ENCODE measurements around the gene TBRG4.

The TBRG4 gene

GRCh38 chr7:45074528-45075354 is 36.8 kb downstream of the TBRG4 start:
- DNase-seq (ENCODE audit: low read depth, low spot score), result no peak

DNA sequence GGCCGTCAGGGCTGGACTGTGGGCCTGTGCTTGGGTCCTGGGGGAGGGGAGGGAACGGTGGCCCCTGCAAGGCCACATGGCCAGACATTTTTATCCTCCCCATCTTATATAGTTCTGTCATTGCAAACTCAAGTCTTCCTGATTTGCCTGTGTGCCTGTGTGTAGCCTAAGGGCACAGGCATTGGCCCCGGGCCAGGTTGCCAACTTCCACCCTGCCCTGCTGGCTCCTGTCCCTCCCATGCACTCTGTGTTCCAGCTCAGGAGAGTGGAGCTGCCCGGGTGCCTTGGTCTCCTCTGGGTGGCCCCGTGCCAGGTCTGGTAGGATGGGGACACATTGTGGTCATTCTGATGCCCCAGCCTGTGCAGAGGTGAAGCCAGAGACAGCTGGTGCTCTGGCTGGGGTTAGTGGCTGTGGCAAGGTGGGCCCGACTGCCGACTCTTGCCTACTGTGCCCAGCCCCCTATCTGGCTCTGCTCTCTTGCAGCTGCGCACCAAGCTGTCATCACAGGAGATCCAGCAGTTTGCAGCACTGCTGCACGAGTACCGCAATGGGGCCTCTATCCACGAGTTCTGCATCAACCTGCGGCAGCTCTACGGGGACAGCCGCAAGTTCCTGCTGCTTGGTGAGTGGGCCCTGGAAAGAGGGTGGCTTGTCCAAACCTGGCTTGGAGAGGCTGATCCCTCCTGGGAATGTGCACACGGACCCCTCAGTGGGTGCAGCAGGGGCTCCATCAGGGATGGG is 37.5 kb downstream of the TBRG4 start:
- DNase-seq (ENCODE audit: low read depth, low spot score), result no peak

GRCh38 chr7:45073031-45073785 is 38.3 kb downstream of the TBRG4 start:
- no peak for DNase-seq (ENCODE audit: low read depth, low spot score)

GRCh38 chr7:45072131-45073030 is 39.1 kb downstream of the TBRG4 start:
- no peak for DNase-seq (ENCODE audit: low read depth, low spot score)

DNA sequence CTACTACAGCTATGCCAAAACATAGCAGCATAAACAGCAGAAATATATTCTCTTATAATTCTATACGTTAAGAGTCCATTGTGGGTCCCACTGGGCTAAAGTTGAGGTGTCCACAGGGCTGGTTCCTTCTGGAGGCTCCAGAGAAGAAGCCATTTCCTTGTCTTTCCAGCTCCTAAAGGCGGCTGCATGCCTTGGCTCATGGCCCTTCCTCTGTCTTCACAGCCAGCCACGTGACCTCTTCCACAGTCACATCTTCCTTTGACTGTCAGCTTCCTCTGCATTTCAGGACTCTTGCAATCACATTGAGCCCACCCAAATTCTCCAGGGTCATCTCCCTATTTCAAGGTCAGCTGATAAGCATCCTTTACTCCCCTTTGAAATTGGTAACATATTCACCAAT is 40.0 kb downstream of the TBRG4 start:
- DNase-seq (ENCODE audit: low read depth, low spot score), result no peak

- DNase-seq (ENCODE audit: low read depth, low spot score), result no peak
These were observed 41.2 kb downstream of the TBRG4 start for GRCh38 chr7:45070254-45070642.

- DNase-seq (ENCODE audit: low read depth, low spot score), result no peak
These were observed 41.8 kb downstream of the TBRG4 start for GRCh38 chr7:45069444-45070253.

DNA sequence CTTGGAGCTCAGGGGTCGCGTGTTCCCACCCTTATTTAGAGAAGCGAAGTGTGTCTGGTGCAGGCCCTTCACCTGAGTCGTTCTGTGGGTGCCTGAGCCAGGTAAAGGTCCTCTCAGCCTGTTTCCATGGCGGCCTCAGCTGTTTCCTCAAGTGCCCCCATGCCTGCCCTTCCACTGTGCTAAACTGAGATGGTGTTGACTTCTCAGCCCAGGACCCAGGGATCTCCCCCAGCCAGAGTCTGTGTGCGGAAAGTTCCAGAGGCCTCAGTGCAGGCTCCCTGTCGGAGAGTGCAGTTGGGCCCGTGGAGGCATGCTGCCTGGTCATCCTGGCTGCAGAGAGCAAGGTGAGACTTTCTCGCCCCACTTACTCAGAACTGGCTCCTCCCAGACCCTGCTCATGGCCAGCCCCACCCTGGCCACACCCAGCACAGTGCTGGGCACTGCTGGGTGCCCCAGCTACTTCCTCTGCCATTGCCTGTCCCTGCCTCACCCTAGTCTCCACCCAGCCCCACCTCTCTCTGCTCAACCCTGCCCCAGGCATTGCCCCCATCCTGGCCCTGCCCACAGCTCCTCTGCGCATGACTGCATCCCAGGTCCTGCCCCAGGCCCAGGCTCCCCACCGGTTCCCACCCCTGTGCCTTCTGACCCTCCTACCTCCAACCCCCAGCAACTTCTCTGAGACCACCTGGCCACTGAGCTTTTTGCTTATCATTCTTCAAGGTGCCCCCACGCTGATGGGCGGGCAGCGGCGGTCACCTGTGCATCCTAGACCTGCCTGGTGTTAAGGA is 43.1 kb downstream of the TBRG4 start:
- no peak for DNase-seq (ENCODE audit: low read depth, low spot score)

GRCh38 chr7:45067582-45067981 is 43.9 kb downstream of the TBRG4 start:
- no peak for DNase-seq (ENCODE audit: low read depth, low spot score)

DNA sequence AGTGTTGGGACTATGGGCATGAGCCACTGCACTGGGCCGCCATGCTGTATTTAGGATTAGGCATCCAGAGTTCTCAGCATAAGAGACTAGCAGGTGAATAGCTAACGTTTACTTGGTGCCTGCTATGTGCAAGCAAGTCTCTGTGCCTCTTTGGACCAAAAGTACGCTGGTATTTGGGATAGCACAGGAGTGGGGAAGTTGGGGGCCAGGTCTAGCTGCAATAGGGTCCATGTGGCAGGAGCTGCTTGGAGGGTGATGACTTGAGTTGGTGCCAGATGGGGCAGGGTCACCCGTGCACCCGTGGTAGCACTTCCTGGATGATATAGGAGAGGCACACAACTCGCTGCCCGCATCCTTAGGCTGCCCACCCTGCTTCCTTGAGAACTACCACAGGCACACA is 45.1 kb downstream of the TBRG4 start:
- DNase-seq (ENCODE audit: low read depth, low spot score), result no peak

- DNase-seq (ENCODE audit: low read depth, low spot score), result no peak
These were observed 46.2 kb downstream of the TBRG4 start for GRCh38 chr7:45065031-45065995.

DNA sequence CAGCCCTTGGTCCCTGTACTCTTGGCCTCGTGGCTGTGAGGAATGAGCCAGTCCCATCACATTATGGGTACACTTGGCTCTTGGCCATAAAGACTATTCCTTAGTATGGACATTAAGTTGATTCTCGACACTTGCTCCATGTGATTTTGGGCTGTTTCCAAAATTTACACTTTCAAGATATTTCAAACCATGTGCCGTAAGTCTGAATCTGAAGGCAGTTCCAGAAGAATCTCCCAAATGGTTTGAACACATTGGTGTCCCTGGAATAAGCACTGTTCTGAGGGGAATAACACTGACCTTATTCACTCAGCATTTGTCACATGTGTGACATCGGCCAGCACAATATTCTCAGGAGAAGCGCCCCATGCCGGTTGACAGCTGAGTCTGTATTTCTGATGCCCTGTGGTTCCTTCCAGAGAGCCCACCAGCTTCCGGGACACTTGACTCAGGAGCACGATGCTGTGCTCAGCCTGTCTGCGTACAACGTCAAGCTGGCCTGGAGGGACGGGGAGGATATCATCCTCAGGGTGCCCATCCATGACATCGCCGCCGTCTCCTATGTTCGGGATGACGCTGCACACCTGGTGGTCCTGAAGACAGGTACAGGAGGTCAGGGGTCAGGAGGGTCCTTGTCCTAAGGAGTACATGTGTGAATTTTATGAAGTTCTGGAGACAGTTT is 47.3 kb downstream of the TBRG4 start:
- no peak for DNase-seq (ENCODE audit: low read depth, low spot score)

DNA sequence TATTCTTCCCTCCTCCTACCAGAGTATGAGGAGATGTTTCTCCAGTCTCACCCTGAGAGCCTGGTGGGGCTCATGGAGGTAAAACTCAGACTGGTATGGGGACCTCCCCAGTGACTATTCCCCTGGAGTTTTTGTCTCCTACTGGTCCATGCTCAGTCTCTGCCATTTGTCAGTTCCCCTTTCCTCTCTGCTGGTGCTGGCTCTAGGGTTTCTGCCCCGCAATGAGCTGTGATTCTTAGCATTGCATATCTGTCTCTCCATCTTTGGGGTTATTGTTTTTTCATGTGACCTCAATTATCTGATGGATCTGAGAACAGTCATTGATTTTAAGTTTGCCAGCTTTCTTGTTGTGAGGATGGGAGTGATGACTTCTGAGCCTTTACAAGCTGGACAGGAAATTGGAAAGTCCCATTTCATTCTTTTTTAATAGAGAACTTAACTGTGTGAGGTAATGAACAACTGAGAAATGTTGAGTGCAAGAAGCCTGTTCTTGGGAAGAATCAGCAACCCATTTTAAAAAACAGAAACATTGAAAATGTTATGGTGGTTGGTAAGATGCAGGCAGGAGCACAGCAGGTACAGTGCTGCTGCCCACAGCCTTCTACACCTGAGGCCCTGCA is 49.6 kb downstream of the TBRG4 start:
- no peak for DNase-seq (ENCODE audit: low read depth, low spot score)

DNA sequence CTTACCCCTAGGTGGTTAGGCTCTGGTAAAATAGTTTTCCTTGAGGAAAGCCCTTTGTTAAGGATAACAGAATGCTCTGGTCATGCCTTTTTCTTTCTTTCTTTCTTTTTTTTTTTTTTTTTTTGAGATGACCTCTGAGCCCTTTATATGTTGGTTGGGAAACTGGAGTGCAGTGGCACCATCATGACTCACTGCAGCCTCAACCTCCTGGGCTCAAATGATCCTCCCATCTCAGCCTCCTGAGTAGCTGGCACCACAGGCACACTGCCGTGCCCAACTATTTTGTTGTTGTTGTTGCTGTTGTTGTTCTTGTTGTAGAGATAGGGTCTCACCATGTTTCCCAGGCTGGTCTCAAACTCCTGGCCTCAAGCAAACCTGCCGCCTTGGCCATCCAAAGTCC is 50.1 kb downstream of the TBRG4 start:
- no peak for DNase-seq (ENCODE audit: low read depth, low spot score)

GRCh38 chr7:45060295-45060694 is 51.2 kb downstream of the TBRG4 start:
- no peak for DNase-seq (ENCODE audit: low read depth, low spot score)

GRCh38 chr7:45057878-45058277 is 53.6 kb downstream of the TBRG4 start:
- DNase-seq (ENCODE audit: low read depth, low spot score), result no peak

DNA sequence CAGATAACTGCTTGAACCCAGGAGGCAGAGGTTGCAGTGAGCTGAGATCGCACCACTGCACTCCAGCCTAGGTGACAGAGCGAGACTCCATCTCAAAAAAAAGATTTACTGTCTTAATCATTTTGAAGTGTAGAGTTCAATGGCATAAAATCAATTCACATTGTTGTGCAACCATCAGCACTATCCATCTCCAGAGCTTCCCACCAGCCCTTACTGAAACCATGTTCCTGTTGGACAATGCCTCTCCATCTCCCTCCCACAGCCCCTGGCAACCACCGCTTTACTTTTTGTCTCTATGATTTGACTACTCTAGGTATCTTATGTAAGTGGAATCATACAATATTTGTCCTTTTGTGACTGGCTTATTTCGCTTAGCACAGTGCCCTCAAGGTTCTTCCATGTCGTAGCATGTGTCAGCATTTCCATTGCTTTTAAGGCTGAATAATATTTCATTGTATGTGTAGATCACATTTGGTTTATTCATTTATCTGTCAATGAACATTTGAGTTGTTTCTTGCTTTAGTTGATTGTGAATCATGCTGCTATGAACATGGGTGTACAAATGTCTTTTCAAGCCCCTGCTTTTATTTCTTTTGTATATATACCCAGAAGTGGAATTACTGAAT is 55.8 kb downstream of the TBRG4 start:
- DNase-seq (ENCODE audit: low read depth, low spot score), result no peak
